Mesothelial cell of epicardium (in vitro differentiated cells): ENCODE results near the gene LEMD2. TPM values are rescaled to one million over a fixed set of nuclear protein-coding genes. Genes with fewer than 3 reads are reported as not detected.
"Not testable (repeated sequence)": the region's sequence is repeated elsewhere in the genome, so short reads cannot be mapped to it uniquely, and the experiment has no call there.

Source experiments
- DNase-seq, 2 experiments: peaks; one replicate each; pipeline ENCODE4 v3.0.0; 2021; ENCODE audit warnings: low spot score in 2 of 2; ENCODE audit not compliant: unreplicated experiment in 2 of 2
- H3K27ac Mint-ChIP-seq: 2 replicates; pipeline ENCODE4 v1.8.0; 2021; ENCODE audit warnings: mixed read lengths
- H3K27me3 Mint-ChIP-seq: 2 replicates; pipeline ENCODE4 v1.8.0; 2021; ENCODE audit warnings: low read depth, mixed read lengths
- H3K36me3 Mint-ChIP-seq: 2 replicates; pipeline ENCODE4 v1.8.0; 2021; ENCODE audit warnings: mixed read lengths
- H3K4me1 Mint-ChIP-seq: 2 replicates; pipeline ENCODE4 v1.8.0; 2021; ENCODE audit warnings: mixed read lengths
- H3K4me3 Mint-ChIP-seq: 2 replicates; pipeline ENCODE4 v1.8.0; 2021; ENCODE audit warnings: mild to moderate bottlenecking, moderate library complexity, mixed read lengths
- H3K9me3 Mint-ChIP-seq: 2 replicates; pipeline ENCODE4 v1.8.0; 2021; ENCODE audit warnings: mixed read lengths
- total RNA-seq: library from RNA; stranded (reverse); gene quantifications from 3 replicates; pipeline ENCODE4 v1.2.1, GENCODE V29; 2021
- TF ChIP-seq, protein P1 (sequence below): fragments of 200-600 bp; sonication (generic); IDR thresholded peaks from one replicate; pipeline ENCODE4 v1.5.0; 2021; ENCODE audit warnings: antibody characterized with exemption; ENCODE audit not compliant: unreplicated experiment

Gene LEMD2
- 80.6 to 85.3 TPM (median 82.2 TPM) in 3 replicates for total RNA-seq

DNA sequence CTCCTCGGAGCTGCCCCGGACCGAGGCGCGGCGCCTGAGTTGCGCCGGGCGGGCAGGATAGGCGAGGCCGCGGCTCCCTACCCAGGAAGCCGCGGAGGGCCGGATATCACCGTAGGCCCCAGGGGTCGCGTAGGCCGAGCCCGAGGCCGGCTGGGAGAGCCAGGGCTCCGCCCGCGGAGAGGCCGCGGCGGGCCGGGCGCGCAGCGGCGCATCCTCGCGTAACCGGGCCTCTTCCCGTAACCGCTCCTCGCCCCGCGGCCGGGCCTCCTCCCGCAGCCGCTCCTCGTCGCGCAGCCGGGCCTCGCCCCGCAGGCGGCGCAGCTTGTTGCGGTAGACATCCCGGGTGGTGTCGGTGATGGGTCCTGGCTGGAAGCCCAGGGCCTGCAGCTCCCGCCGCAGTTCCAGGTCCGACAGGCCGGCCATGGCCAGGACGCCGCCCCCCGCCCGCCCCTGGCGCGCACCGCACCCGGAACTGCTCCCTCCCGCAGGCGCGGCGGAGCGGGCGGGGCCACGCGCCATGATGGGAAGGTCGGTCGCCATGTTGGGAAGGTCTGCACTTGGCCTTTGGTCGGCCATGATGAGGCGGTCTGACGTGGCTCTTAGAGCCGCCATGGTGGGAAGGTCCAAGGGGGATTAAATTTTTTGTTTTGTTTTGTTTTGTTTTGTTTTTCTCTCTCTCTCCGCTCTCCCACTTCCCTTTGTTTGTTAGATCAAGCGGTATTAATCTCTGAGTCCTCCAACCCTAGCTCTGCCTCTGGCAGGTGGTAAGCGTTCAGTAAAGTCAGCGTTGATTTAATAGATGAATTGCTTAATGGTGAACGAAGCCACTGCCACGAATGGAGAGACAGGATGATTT, at the start of gene LEMD2:
Gene LEMD2, minus strand, starts transcription at position 437 of the 856 bp plus-strand sequence. Its CDS starts 14 bp downstream, at position 423.
- H3K27me3 Mint-ChIP-seq: peaks cover 6% of the 10 kb centered on the region
- TF ChIP-seq, protein P1, sequence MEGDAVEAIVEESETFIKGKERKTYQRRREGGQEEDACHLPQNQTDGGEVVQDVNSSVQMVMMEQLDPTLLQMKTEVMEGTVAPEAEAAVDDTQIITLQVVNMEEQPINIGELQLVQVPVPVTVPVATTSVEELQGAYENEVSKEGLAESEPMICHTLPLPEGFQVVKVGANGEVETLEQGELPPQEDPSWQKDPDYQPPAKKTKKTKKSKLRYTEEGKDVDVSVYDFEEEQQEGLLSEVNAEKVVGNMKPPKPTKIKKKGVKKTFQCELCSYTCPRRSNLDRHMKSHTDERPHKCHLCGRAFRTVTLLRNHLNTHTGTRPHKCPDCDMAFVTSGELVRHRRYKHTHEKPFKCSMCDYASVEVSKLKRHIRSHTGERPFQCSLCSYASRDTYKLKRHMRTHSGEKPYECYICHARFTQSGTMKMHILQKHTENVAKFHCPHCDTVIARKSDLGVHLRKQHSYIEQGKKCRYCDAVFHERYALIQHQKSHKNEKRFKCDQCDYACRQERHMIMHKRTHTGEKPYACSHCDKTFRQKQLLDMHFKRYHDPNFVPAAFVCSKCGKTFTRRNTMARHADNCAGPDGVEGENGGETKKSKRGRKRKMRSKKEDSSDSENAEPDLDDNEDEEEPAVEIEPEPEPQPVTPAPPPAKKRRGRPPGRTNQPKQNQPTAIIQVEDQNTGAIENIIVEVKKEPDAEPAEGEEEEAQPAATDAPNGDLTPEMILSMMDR: no peak
- peak within 1 kb of the TSS; percentile 99 for H3K27ac Mint-ChIP-seq
- DNase-seq: peak; percentile 87 to 92
- peak within 1 kb of the TSS; percentile 95 for H3K4me3 Mint-ChIP-seq
- H3K4me1 Mint-ChIP-seq: peaks cover 44% of the 10 kb centered on the region
- H3K9me3 Mint-ChIP-seq: no peaks in the 10 kb centered on the region
- H3K36me3 Mint-ChIP-seq: peaks cover 7% of the 10 kb centered on the region

DNA sequence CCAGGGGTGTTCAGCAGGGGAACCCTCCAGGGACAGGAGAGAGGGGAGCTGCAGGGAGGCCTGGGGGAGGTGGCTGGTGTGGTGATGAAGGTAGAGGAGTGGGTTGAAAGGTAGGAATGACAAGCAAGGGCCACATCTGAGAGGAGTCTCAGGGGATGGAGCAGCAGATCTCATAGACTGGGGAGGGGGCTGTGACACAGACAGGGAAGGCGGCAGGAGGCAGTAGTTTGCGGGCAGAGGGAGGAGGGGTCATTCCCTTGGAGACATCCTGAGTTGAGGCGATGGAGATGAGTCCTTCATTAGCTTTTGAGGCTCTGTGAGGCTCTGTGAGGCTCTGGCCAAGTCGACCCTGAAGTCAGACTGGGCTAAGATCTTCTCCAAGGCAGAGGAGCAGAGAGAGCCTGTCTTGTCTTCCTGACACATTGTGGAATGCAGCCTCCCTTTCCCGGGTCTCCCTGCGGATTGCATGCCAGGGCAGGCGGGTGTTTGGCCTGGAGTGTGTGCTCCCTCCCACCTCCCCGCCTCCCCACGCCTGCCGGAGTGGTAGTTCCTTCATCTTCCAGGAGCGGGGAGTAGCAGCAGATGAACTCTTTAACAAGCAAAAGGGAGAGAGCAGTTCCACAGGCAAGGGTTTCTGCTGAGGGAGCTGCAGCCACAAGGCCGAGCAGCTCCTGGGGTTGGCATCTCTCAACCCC, 49.2 kb upstream of the LEMD2 start:
- H3K4me3 Mint-ChIP-seq: no peak overlapping the region
- TF ChIP-seq, protein P1: no peak
- H3K27ac Mint-ChIP-seq: peak overlapping the region; percentile 76
- DNase-seq: no peak
- peaks cover 11% of the 10 kb centered on the region for H3K9me3 Mint-ChIP-seq
- peaks cover 51% of the 10 kb centered on the region for H3K4me1 Mint-ChIP-seq
- no peaks in the 10 kb centered on the region for H3K27me3 Mint-ChIP-seq
- no peaks in the 10 kb centered on the region for H3K36me3 Mint-ChIP-seq

DNA sequence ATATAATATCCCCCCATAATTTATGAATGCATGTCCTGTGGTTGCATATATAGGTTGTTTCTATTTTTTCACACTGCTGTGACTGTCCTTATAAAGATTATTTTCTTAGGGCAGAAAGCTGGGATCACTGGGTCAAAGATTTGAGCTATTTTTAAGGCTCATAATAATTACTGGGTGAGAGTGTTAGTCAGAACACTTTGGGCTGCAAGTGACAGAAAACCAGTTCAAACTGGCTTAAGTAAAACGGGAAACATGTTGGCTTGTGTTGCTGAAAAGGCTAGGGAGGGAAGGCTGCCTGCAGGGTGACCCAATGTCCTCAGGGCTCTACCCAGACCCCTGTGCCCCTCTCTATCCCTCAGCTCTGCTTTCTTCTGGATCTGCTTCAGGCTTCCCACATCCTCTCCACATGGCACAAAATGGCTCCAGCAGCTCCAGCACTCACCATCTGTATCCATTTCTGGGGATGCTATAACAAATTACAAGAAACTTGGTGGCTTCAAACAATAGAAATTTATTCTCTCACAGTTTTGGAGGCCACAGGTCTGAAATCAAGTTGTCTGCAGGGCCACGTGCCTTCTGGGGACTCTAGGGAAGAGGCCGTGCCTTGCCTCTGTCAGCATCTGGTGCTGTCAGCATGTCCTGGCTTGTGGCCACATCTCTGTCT, 48.0 kb upstream of the LEMD2 start:
- TF ChIP-seq, protein P1: no peak
- Mint-ChIP-seq H3K27ac (no peak overlapping the region), H3K9me3 (peaks cover 11% of the 10 kb centered on the region), H3K4me1 (peaks cover 41% of the 10 kb centered on the region), H3K36me3 (no peaks in the 10 kb centered on the region), H3K4me3 (no peak overlapping the region), H3K27me3 (no peaks in the 10 kb centered on the region)
- no peak for DNase-seq

DNA sequence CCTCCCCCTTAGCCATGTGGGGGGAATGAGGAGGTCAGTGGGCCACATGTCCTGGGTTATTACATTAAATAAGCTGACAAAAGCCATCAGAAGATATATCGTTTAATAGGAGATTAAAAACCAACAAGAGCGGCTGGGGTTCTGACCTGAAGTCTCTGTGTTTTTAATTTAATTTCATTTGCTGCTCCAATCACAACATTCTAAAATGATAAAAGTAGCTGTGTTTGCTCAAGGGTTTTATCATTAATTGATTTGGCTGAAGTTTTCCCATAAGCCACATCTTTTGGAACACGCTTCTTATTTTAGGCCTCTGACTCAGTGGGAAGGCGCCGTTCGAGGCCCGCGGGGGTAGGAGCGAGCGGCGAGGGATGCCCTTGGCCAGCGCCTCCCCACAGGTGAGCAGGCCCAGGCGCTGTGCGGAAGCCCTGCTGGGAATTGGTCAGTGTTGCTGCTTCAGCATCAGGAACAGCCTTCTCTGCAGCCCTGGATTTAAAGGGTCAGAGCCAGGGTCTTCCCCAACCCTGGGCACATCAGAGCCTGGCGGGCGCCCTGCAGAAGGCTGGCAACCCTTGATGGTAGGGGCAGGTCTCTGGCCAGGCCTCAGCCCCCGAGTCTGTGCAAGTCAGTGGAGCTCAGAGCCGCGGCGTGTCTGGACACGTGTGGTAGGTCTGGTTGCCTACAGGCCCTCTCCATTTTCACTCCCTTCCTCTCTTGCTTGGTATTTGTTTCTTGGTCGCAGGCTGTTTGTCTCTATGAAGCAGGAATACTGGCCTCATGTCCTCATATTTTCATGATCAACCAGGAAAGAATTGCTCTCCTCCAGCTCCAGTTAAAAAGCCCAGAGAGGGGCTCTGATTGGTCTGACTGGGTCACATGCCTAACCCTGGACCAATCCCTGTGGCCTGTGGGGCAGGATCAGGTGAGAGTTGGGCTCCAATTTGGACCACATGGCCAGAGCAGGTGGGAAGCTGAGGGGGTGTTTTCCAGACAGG, 45.8 kb upstream of the LEMD2 start:
- peaks cover 23% of the 10 kb centered on the region for H3K4me1 Mint-ChIP-seq
- TF ChIP-seq, protein P1: no peak
- no peak for DNase-seq
- no peaks in the 10 kb centered on the region for H3K36me3 Mint-ChIP-seq
- H3K27ac Mint-ChIP-seq: no peak overlapping the region
- H3K27me3 Mint-ChIP-seq: peaks cover 13% of the 10 kb centered on the region
- peaks cover 11% of the 10 kb centered on the region for H3K9me3 Mint-ChIP-seq
- H3K4me3 Mint-ChIP-seq: no peak overlapping the region

DNA sequence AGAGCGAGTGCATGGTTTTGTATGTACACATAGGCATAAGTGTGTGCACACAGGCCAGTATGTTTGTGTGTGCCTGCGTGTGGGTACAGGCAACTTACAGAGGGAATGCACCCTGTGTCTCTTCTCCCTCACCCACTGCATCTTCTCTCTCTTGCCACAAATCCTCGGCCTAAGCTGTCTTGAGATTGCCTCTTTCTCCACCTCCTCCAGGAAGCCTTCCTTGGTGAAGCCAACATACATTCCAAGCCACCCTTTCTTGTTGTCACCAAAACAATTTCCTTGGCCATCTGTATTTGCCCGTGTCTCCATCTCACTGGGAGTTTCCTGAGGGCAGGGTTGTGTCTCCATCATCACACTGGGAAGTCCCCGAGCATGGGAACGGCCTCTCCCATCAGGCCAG, 44.7 kb upstream of the LEMD2 start:
- TF ChIP-seq, protein P1: no peak
- Mint-ChIP-seq H3K4me1 (peaks cover 12% of the 10 kb centered on the region), H3K4me3 (no peak overlapping the region), H3K9me3 (peaks cover 11% of the 10 kb centered on the region), H3K27ac (no peak overlapping the region), H3K36me3 (no peaks in the 10 kb centered on the region), H3K27me3 (peaks cover 20% of the 10 kb centered on the region)
- DNase-seq: no peak

DNA sequence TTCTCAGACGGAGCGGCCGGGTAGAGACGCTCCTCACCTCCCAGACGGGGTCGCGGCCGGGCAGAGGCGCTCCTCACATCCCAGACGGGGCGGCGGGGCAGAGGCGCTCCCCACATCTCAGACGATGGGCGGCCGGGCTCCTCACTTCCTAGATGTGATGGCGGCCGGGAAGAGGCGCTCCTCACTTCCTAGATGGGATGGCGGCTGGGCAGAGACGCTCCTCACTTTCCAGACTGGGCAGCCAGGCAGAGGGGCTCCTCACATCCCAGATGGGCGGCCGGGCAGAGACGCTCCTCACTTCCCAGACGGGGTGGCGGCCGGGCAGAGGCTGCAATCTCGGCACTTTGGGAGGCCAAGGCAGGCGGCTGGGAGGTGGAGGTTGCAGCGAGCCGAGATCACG, 43.9 kb upstream of the LEMD2 start:
- H3K4me3 Mint-ChIP-seq, H3K27ac Mint-ChIP-seq, H3K36me3 Mint-ChIP-seq, H3K4me1 Mint-ChIP-seq, DNase-seq: not testable (repeated sequence)
- Mint-ChIP-seq H3K9me3 (peaks cover 11% of the 10 kb centered on the region), H3K27me3 (peaks cover 28% of the 10 kb centered on the region)

DNA sequence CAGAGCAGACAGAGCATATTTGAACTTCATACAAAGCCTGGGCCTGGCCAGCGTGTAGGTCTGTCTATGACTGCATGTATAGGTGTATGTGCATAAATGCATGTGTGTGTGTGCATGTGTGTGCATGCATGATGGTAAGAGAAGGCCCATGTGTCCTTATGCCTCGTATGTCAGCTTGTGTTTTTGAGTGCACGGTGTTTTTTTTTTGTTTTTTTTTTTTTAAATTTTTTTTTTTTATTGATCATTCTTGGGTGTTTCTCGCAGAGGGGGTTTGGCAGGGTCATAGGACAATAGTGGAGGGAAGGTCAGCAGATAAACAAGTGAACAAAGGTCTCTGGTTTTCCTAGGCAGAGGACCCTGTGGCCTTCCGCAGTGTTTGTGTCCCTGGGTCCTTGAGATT, 42.8 kb upstream of the LEMD2 start:
- not testable (repeated sequence) for H3K4me1 Mint-ChIP-seq, H3K4me3 Mint-ChIP-seq, DNase-seq, H3K36me3 Mint-ChIP-seq, H3K9me3 Mint-ChIP-seq, H3K27ac Mint-ChIP-seq
- H3K27me3 Mint-ChIP-seq: peaks cover 29% of the 10 kb centered on the region
